Measurements from ENCODE around the gene EFR3B. TPM values are rescaled to one million over a fixed set of nuclear protein-coding genes. Genes with fewer than 3 reads are reported as not detected.
A peak's percentile ranks its signal among the peaks of the same experiment; 100 is the strongest.

Gene EFR3B
- total RNA-seq, 3 donors from 2014 or later: 1.0 to 2.8 (median 1.9) TPM

- DNase-seq: no peak
- ATAC-seq: no peak
- Histone ChIP-seq H3K9me3 (no peaks in the 10 kb centered on the region), H3K36me3 (ENCODE audit: low read depth) (no peaks in the 10 kb centered on the region), H3K4me3 (no peak overlapping the region), H3K4me1 (ENCODE audit: low read depth) (no peaks in the 10 kb centered on the region)
- intact Hi-C loops (cut with DNase I, micrococcal nuclease): no loop called here
- no peak for TF ChIP-seq CTCF (IDR thresholded peaks at IDR 0.05)
Observed at GRCh38 chr2:25176138-25176537, 134.3 kb downstream of the EFR3B start.

GRCh38 chr2:25176541-25177181 is 134.8 kb downstream of the EFR3B start:
- Histone ChIP-seq H3K4me1 (ENCODE audit: low read depth) (no peaks in the 10 kb centered on the region), H3K9me3 (no peaks in the 10 kb centered on the region), H3K36me3 (ENCODE audit: low read depth) (no peaks in the 10 kb centered on the region), H3K4me3 (no peak overlapping the region)
- ATAC-seq: no peak
- TF ChIP-seq CTCF (IDR thresholded peaks at IDR 0.05): no peak
- intact Hi-C loops (cut with DNase I, micrococcal nuclease): no loop called here
- DNase-seq: no peak

DNA sequence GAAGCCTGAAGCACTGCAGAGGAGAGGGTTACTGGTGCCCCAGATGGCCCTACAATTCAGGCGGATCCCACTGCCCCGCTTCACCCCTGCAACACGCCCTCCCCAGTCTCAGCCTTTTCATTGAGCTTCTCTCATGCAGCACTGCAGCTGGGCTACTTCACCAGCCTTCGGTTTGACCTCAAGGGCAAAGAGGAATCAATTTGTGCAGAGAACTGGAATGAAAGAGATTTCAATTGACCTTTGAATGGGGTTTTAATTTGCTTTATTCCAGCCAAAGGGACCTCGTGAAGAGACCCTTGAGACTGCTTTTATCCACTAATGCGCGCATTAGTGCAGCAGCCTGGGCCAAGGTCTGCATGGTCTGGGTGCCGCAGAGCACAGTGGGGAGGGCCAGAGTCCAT is 135.3 kb downstream of the EFR3B start:
- no peaks in the 10 kb centered on the region for H3K9me3 ChIP-seq
- TF ChIP-seq CTCF (IDR thresholded peaks at IDR 0.05): no peak
- H3K36me3 ChIP-seq (ENCODE audit: low read depth): no peaks in the 10 kb centered on the region
- ATAC-seq: no peak
- DNase-seq: no peak
- intact Hi-C loops (cut with DNase I, micrococcal nuclease): no loop called here
- no peak overlapping the region for H3K4me3 ChIP-seq
- H3K4me1 ChIP-seq (ENCODE audit: low read depth): no peaks in the 10 kb centered on the region

DNA sequence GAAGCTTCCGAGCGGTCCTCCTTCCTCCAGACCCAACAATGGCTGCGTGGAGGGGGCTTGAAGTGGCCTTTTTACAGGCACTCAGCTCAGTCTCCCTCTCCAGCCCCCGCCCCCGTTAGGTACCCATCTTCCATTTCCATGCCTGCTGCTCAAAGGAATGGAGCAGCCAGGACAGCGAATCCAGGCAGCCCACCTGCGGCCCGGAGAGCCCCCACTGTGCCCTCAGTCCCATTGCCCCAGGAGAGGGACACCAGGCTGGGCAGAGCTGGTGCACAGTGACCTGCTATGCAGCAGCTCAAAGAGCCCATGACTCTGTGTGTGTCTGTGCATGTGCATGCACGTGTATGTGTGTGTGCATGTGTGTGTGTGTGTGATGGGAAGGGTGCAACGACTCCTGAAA is 137.1 kb downstream of the EFR3B start:
- no peak for ATAC-seq
- no peak for TF ChIP-seq CTCF (IDR thresholded peaks at IDR 0.05)
- intact Hi-C loops (cut with DNase I, micrococcal nuclease): no loop called here

GRCh38 chr2:25184254-25184653 is 142.4 kb downstream of the EFR3B start:
- DNase-seq: no peak
- Histone ChIP-seq H3K9me3 (no peaks in the 10 kb centered on the region), H3K4me3 (no peak overlapping the region), H3K4me1 (ENCODE audit: low read depth) (no peaks in the 10 kb centered on the region), H3K36me3 (ENCODE audit: low read depth) (no peaks in the 10 kb centered on the region)
- intact Hi-C loops (cut with DNase I, micrococcal nuclease): no loop called here
- TF ChIP-seq CTCF (IDR thresholded peaks at IDR 0.05): no peak
- ATAC-seq: peak; percentile 29

More for the DNA sequence above, 137.1 kb downstream of the EFR3B start:
- H3K9me3 ChIP-seq: no peaks in the 10 kb centered on the region
- no peak overlapping the region for H3K4me3 ChIP-seq
- H3K36me3 ChIP-seq (ENCODE audit: low read depth): no peaks in the 10 kb centered on the region
- DNase-seq: no peak
- no peaks in the 10 kb centered on the region for H3K4me1 ChIP-seq (ENCODE audit: low read depth)

Data from mucosa of descending colon (tissue), 3 donors.